Ascending aorta (tissue), 2 donors: Measurements from ENCODE around the gene ST8SIA4. TPM values are rescaled to one million over a fixed set of nuclear protein-coding genes. Genes with fewer than 3 reads are reported as not detected.

Source experiments
- DNase-seq, 2 donors: peaks; one replicate each; pipeline ENCODE4 v3.0.0-alpha.2; 2019; ENCODE audit warnings: low spot score in 2 of 2
- H3K27ac ChIP-seq, 2 donors: fragments of 200-600 bp; sonication (generic); one replicate each; pipeline ENCODE4 v1.5.1; 2016 to 2017; ENCODE audit warnings: mild to moderate bottlenecking in 1 of 2
- H3K27me3 ChIP-seq: fragments of 200-600 bp; sonication (generic); one replicate; pipeline ENCODE4 v1.5.1; 2017
- H3K36me3 ChIP-seq, 2 donors: fragments of 200-600 bp; sonication (generic); one replicate each; pipeline ENCODE4 v1.5.1; 2016
- H3K4me1 ChIP-seq, 2 donors: fragments of 200-600 bp; sonication (generic); one replicate each; pipeline ENCODE4 v1.5.1; 2016 to 2017; ENCODE audit warnings: mild to moderate bottlenecking in 1 of 2
- H3K4me3 ChIP-seq, 2 donors: fragments of 200-600 bp; sonication (generic); one replicate each; pipeline ENCODE4 v1.5.1; 2016 to 2017; ENCODE audit warnings: mild to moderate bottlenecking in 1 of 2
- H3K9me3 ChIP-seq, 2 donors: fragments of 200-600 bp; sonication (generic); one replicate each; pipeline ENCODE4 v1.5.1; 2016
- CTCF ChIP-seq, 3 experiments: fragments of 200-600 bp in 2 of 3; fragments of 450-650 bp in 1 of 3; sonication (generic) in 2 of 3; IDR thresholded peaks; one replicate each; pipeline ENCODE4 v1.5.1; 2016 to 2019; ENCODE audit warnings: antibody characterized with exemption in 3 of 3, mild to moderate bottlenecking in 1 of 3, moderate library complexity in 1 of 3
- intact Hi-C: fragments of 100-400 bp; cut with DNase I; formaldehyde crosslinking; loops from one replicate; pipeline ENCODE4 v1.15.1; 2023
- total RNA-seq: library from RNA; depleted of rRNA; stranded (reverse); fragments of >200 nt; gene quantifications from one replicate; pipeline ENCODE4 v1.1.0, GENCODE V29; 2016

Gene ST8SIA4
- total RNA-seq, 1 donor from 2014 or later: 15.6 TPM

- Histone ChIP-seq H3K27me3 (no peaks in the 10 kb centered on the region), H3K36me3 (no peaks in the 10 kb centered on the region), H3K4me3 (no peak overlapping the region), H3K4me1 (no peaks in the 10 kb centered on the region), H3K9me3 (no peaks in the 10 kb centered on the region), H3K27ac (no peak overlapping the region)
- no peak for TF ChIP-seq CTCF (IDR thresholded peaks at IDR 0.05)
- intact Hi-C loops: no loop called here
- DNase-seq: no peak
Observed at GRCh38 chr5:100889165-100889743, 13.8 kb downstream of the ST8SIA4 start.

GRCh38 chr5:100877274-100877673, 25.8 kb downstream of the ST8SIA4 start:
- intact Hi-C loops: no loop called here
- no peak overlapping the region for H3K4me3 ChIP-seq

GRCh38 chr5:100872408-100873190, 30.5 kb downstream of the ST8SIA4 start:
- no peaks in the 10 kb centered on the region for H3K9me3 ChIP-seq
- no peak for DNase-seq
- no peak overlapping the region for H3K4me3 ChIP-seq
- H3K4me1 ChIP-seq: no peaks in the 10 kb centered on the region
- H3K27ac ChIP-seq: no peak overlapping the region
- H3K27me3 ChIP-seq: no peaks in the 10 kb centered on the region
- TF ChIP-seq CTCF (IDR thresholded peaks at IDR 0.05): no peak
- intact Hi-C loops: no loop called here
- no peaks in the 10 kb centered on the region for H3K36me3 ChIP-seq

More at GRCh38 chr5:100877274-100877673, 25.8 kb downstream of the ST8SIA4 start:
- Histone ChIP-seq H3K27ac (no peak overlapping the region), H3K4me1 (no peaks in the 10 kb centered on the region), H3K36me3 (no peaks in the 10 kb centered on the region), H3K27me3 (no peaks in the 10 kb centered on the region), H3K9me3 (no peaks in the 10 kb centered on the region)
- TF ChIP-seq CTCF (IDR thresholded peaks at IDR 0.05): no peak
- no peak for DNase-seq

- H3K27me3 ChIP-seq: no peaks in the 10 kb centered on the region
- DNase-seq: no peak
- no peaks in the 10 kb centered on the region for H3K4me1 ChIP-seq
- no peak overlapping the region for H3K27ac ChIP-seq
- H3K9me3 ChIP-seq: no peaks in the 10 kb centered on the region
- intact Hi-C loops: no loop called here
- TF ChIP-seq CTCF (IDR thresholded peaks at IDR 0.05): no peak
- H3K36me3 ChIP-seq: no peaks in the 10 kb centered on the region
- no peak overlapping the region for H3K4me3 ChIP-seq
Observed at GRCh38 chr5:100867039-100867562, 36.0 kb downstream of the ST8SIA4 start.

- TF ChIP-seq CTCF (IDR thresholded peaks at IDR 0.05): no peak
- Histone ChIP-seq H3K4me1 (no peaks in the 10 kb centered on the region), H3K27me3 (no peaks in the 10 kb centered on the region), H3K9me3 (no peaks in the 10 kb centered on the region), H3K36me3 (no peaks in the 10 kb centered on the region), H3K27ac (no peak overlapping the region), H3K4me3 (no peak overlapping the region)
- intact Hi-C loops: no loop called here
- DNase-seq: no peak
Observed at GRCh38 chr5:100864931-100865330, 38.2 kb downstream of the ST8SIA4 start.
